Testis (tissue), 3 donors: ENCODE data around the gene FAM53A. TPM values are rescaled to one million over a fixed set of nuclear protein-coding genes. Genes with fewer than 3 reads are reported as not detected.

Experiments
- DNase-seq: peaks from one replicate; pipeline ENCODE4 v3.0.0-alpha.2; 2019
- H3K27ac ChIP-seq, 2 donors: fragments of 200-600 bp; sonication (generic); one replicate each; pipeline ENCODE4 v1.5.1; 2019
- H3K27me3 ChIP-seq: fragments of 200-600 bp; sonication (generic); one replicate; pipeline ENCODE4 v1.5.1; 2019
- H3K36me3 ChIP-seq: fragments of 200-600 bp; sonication (generic); one replicate; pipeline ENCODE4 v1.5.1; 2017; ENCODE audit warnings: low read depth; ENCODE audit errors: missing control alignments
- H3K4me1 ChIP-seq: fragments of 200-600 bp; sonication (generic); one replicate; pipeline ENCODE4 v1.5.1; 2019
- H3K4me3 ChIP-seq, 2 donors: fragments of 200-600 bp; sonication (generic); one replicate each; pipeline ENCODE4 v1.5.1; 2017 to 2019
- H3K9me3 ChIP-seq: fragments of 200-600 bp; sonication (generic); one replicate; pipeline ENCODE4 v1.5.1; 2017
- CTCF ChIP-seq, 3 experiments: fragments of 450-650 bp in 2 of 3; fragments of 200-600 bp in 1 of 3; sonication (generic) in 1 of 3; IDR thresholded peaks; one replicate each; pipeline ENCODE4 v1.5.1; 2016 to 2019; ENCODE audit warnings: antibody characterized with exemption in 3 of 3, mild to moderate bottlenecking in 2 of 3, moderate library complexity in 1 of 3
- POLR2A ChIP-seq: fragments of 450-650 bp; IDR thresholded peaks from one replicate; pipeline ENCODE4 v1.6.1; 2017; ENCODE audit warnings: antibody characterized with exemption, mild to moderate bottlenecking, moderate library complexity
- WGBS, 2 donors: methylation state at CpG; one replicate each; pipeline ENCODE4 v1.1.5; 2018; 5-methylcytosine and 5-hydroxymethylcytosine counted together
- intact Hi-C: fragments of 100-400 bp; cut with DNase I; formaldehyde crosslinking; loops from one replicate; pipeline ENCODE4 v1.15.1; 2023; ENCODE audit warnings: low total_unique reads
- polyA plus RNA-seq: library from polyadenylated mRNA; stranded (reverse); fragments of 350-450 nt; fragmentation: Illumina TruSeq; extraction: RNeasy Lipid Tissue Mini Kit (QIAGEN cat#74804); gene quantifications from one replicate; pipeline ENCODE4 v1.2.3, GENCODE V29; 2014; ENCODE audit warnings: low read depth, low replicate concordance; ENCODE audit not compliant: insufficient read depth
- total RNA-seq, 2 donors: library from RNA; depleted of rRNA; stranded (reverse); fragments of >200 nt; gene quantifications; one replicate each; pipeline ENCODE4 v1.2.3, GENCODE V29; 2016

The FAM53A gene
- total and polyA plus RNA-seq, 3 donors from 2014 or later = 24.2 to 60.8 (median 41.3) TPM

GRCh38 chr4:1628892-1629698 lies 55.0 kb downstream of the FAM53A start:
- peak; percentile 76 to 97 (median 86) for TF ChIP-seq CTCF (IDR thresholded peaks at IDR 0.05)
- TF ChIP-seq POLR2A = no peak
- Histone ChIP-seq H3K4me1 (no peaks in the 10 kb centered on the region), H3K4me3 (no peak overlapping the region), H3K36me3 (no peaks in the 10 kb centered on the region), H3K27ac (no peak overlapping the region), H3K9me3 (no peaks in the 10 kb centered on the region), H3K27me3 (no peaks in the 10 kb centered on the region)
- peak; percentile 76 for DNase-seq
- intact Hi-C loops = no loop called here
- 52 to 70% methylated on average over 11 to 25 of the region's 25 CpGs for WGBS, 2 donors

- no peak for TF ChIP-seq CTCF (IDR thresholded peaks at IDR 0.05)
- no peak for TF ChIP-seq POLR2A
- Histone ChIP-seq H3K4me1 (no peaks in the 10 kb centered on the region), H3K9me3 (no peaks in the 10 kb centered on the region), H3K27me3 (no peaks in the 10 kb centered on the region), H3K36me3 (no peaks in the 10 kb centered on the region), H3K4me3 (no peak overlapping the region), H3K27ac (no peak overlapping the region)
- 86 to 100% methylated on average over 1 to 8 of the region's 16 CpGs for WGBS, 2 donors
- DNase-seq = no peak
- intact Hi-C loops = no loop called here
These were observed 56.4 kb downstream of the FAM53A start for GRCh38 chr4:1627417-1628313.

- H3K4me3 ChIP-seq = no peak overlapping the region
- 88% methylated on average over 8 of the region's 9 CpGs; no CpG with 5 or more reads in 1 of the 2 donors for WGBS, 2 donors
- TF ChIP-seq CTCF (IDR thresholded peaks at IDR 0.05) (no peak), POLR2A (no peak)
- intact Hi-C loops = no loop called here
- no peaks in the 10 kb centered on the region for H3K9me3 ChIP-seq
- no peaks in the 10 kb centered on the region for H3K27me3 ChIP-seq
- DNase-seq = no peak
- H3K36me3 ChIP-seq = no peaks in the 10 kb centered on the region
- no peaks in the 10 kb centered on the region for H3K4me1 ChIP-seq
- H3K27ac ChIP-seq = no peak overlapping the region
These were observed 57.2 kb downstream of the FAM53A start for GRCh38 chr4:1626941-1627340.

- Histone ChIP-seq H3K27me3 (no peaks in the 10 kb centered on the region), H3K4me1 (no peaks in the 10 kb centered on the region), H3K36me3 (no peaks in the 10 kb centered on the region), H3K9me3 (no peaks in the 10 kb centered on the region), H3K27ac (no peak overlapping the region), H3K4me3 (no peak overlapping the region)
- WGBS, 2 donors = 83 to 91% methylated on average over 15 to 16 of the region's 16 CpGs
- no peak for DNase-seq
- intact Hi-C loops = no loop called here
- no peak for TF ChIP-seq POLR2A
- TF ChIP-seq CTCF (IDR thresholded peaks at IDR 0.05) = no peak
These were observed 58.0 kb downstream of the FAM53A start for GRCh38 chr4:1626151-1626550.
